Epidermal melanocyte (primary cell): Measurements from ENCODE around the gene RMDN2.

Experiments used
- DNase-seq: peaks from one replicate; pipeline ENCODE4 v3.0.0; 2011; ENCODE audit warnings: low spot score; ENCODE audit not compliant: insufficient read length

Gene RMDN2

DNA sequence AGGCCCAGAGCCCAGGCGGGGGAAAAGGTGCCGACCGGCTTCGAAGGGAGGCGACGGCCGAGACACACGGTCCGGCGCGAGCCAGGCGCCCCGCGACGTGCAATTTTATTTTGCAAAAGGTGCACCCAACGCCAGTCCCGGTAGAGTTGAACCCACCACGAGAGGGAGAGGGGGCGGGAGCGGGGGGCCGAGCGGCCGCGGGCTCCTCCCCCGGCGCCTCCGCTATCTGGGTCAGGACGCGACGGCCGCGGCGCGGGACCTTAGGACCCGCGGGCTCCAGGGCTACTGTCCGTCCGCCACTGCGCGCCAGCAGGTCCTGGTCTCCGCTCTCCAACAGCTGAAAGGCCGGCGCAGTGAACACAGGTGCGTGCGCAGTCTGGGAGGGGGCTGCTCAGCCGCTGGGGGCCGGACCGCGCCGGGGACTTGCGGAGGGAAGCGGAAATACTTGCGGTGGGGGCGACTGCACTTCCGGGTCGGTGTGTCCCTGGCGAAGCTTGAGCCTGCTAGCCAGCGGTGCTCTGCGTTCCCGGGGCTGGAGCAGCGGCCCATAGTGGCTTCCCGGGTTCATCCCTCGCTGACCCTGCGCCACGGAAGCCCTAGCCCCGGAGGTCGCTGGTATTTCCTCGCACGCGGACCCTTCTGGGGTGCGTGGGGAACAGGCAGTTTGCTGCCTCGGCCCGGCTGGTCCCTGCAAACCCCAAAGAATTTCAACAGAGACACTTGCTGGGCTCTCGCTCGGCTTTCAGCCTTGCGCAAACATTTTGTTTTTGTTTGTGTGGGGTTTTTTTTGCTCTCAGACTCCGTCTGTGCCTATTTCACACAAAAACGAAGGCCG is at the start of gene RMDN2:
Gene RMDN2 (plus strand): TSS at position 225 of the 835 bp plus-strand sequence. CDS start 3,991 bp downstream, outside the sequence.
- peak; percentile 57 for DNase-seq

DNA sequence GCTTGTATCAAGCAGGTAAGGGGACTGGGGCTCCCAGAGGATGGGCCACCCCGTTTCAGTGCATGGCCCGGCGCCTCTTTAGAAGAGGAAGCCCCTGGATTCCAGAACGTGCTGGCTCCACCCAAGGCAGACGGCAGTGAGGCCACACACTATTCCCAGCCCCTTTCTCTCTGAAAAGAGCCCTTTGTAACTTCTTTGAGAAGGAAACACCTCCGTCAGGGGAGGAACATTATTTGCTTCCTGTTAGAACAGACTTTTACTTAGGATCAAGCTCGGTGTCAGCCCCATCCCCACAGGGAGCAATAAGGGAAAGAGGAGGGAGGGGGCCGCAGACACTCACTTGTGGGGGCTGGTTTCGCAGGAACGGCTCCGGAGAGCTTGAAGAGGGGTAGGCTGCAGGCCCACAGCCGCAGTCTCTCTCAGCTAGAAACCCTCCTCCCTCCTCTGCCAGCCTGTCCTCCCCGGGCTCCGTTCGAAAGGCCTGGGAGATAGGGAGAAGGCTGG is 49.6 kb upstream of the RMDN2 start:
- no peak for DNase-seq

- no peak for DNase-seq
Observed at GRCh38 chr2:37876227-37876626, 48.9 kb upstream of the RMDN2 start.

- DNase-seq = peak; percentile 56
Observed at GRCh38 chr2:37877457-37878315, 47.4 kb upstream of the RMDN2 start.

DNA sequence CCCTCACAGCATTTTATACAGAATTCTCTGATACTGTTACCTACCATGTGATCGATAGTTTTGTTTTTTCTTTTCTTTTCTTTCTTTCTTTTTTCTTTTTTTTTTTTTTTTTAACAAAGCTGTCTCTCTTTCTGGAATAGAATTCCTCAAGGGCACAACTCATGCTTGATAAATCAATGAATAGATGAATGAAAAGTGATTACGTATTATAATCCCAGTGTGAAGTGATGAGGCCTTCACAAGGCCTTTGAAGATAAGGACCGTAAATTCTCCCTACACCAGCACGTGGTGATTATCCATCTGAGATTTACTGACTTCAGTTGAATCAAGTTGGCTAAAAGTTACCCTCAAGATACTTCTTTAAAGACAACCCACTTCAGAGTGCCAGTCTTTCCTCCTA is 46.6 kb upstream of the RMDN2 start:
- no peak for DNase-seq

DNA sequence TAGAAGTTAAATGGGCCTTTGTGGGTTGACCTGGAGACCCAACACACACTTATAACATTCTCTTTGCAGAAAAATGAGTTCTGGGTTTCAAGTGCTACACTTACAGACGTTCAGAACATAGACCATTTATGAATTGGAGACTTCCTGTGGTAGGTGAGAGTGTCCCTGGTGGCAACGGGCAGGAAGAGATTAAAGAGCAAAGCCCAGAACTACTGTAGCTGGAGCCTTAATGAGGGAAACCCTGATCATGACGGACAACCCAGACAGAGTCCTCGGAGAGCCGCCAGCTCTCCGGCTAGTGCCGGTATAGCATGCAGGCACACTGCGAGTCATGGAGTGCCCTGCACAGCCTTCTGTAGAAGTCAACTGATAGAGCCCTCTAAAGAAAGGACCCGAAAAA is 44.5 kb upstream of the RMDN2 start:
- no peak for DNase-seq

DNA sequence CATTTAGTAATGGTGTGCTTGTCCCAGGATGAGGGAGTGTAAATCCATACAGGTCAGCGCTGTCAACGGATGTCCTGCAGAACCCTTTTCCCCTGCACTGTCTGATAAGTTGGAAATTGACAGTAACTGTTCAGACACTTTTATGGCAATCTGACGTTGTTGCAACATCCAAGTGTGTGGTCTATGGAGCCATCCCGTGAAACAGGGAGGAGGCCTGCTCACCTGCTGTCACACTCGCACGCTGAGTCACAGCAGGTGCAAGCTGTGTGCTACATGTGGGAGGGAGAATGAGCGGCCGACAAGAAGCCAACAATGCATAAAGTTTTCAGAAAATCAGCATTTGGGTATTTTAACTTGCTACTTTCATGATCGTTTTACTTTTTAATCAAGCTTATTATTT is 43.7 kb upstream of the RMDN2 start:
- no peak for DNase-seq

GRCh38 chr2:37882036-37882435 is 43.1 kb upstream of the RMDN2 start:
- DNase-seq = no peak

- DNase-seq = no peak
Observed at GRCh38 chr2:37883518-37883917, 41.6 kb upstream of the RMDN2 start.

DNA sequence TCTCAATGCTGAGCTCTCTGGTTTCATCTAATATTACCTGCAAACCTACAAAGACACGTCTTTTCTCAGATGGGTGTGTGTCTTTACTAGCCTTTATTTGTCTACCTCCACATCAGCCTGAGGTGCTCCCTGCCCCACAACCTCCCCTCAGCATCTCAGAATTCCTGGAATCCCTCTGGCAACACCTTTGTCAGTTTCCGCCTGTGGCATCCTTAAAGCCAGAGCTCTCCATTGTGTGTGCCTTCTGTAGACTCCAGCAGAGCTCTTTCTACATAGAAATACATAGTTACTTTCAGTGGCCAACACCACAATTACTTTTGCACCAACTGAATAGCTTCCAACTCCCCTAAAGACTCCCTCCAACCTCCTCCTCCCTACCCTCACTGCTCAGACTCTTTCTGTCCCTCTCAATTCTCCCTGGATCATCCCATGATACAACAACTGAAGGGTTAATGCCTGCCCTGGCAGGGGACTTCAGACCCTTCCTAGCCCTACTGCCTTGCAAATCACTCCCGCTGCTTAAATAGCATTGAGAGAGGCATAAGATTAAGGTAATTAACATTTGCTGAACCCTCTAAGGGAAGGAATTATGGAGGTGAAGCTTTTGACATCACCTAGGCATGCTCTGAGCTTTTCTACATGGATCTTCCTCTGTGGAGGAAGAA is 39.6 kb upstream of the RMDN2 start:
- DNase-seq = no peak

DNA sequence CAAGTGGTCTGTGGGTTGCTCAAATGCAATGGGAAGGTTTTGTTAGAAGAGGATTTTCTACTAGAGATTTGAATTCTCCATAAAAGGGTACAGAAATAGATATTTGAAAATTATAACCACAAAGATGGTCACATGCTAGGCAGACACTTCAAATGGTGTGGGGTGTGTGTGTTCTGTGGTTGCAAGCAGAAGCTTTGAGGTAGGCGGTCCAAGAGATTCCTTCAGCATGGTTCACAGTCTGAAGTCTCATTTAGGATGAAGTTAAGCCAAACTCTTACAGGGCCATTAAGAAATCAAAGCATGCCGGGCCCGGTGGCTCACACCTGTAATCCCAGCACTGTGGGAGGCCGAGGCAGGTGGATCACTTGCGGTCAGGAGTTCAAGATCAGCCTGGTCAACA is 38.3 kb upstream of the RMDN2 start:
- no peak for DNase-seq

DNA sequence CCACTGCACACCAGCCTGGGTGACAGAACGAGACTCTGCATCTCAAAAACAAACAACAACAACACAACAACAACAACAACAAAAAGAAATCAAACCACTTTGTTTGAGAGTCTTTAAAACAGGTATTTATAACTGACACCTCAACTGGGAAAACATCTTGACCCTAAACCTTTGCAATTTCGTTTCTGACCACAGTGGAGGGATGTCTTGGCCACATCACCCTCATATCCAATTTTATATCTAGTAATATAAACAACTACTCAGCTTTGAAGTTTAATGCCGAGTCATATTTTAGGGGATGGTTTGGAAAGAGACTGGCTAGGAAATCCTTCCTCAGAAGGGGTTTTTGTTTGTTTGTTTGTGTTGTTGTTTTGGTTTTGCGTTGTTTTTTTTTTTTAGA is 37.8 kb upstream of the RMDN2 start:
- DNase-seq = no peak

GRCh38 chr2:37890893-37891495 is 34.1 kb upstream of the RMDN2 start:
- DNase-seq = peak; percentile 79

DNA sequence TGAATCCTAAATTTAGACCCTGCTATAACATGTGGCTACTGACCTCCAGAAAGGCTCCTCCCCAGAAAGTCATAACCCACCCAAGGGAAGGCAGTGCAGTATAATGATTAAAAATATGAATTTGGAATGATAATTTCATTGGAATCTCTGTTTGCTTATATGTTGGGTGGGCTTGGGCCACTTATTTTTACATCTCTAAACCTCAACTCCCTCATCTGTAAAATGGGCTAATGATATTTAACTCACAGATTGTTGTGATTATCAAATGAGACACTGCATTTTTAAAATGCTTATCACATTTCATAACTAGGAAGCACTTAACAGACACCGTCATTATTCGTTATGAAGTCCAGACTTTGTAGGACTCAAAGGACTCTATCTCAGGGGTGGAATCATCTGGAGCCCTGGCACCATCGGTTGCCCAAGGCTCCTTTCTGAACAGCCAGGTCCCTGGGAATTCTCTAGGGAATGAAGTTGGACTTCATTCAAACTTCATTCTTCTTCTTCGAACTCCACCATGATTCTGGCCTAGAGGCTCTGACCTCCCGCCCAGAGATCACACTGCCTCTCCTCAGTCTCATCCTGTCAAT is 33.1 kb upstream of the RMDN2 start:
- DNase-seq = no peak

- DNase-seq = no peak
Observed at GRCh38 chr2:37892436-37893114, 32.5 kb upstream of the RMDN2 start.

GRCh38 chr2:37893327-37893726 is 31.8 kb upstream of the RMDN2 start:
- no peak for DNase-seq

- DNase-seq = no peak
Observed at GRCh38 chr2:37894047-37894446, 31.0 kb upstream of the RMDN2 start.

DNA sequence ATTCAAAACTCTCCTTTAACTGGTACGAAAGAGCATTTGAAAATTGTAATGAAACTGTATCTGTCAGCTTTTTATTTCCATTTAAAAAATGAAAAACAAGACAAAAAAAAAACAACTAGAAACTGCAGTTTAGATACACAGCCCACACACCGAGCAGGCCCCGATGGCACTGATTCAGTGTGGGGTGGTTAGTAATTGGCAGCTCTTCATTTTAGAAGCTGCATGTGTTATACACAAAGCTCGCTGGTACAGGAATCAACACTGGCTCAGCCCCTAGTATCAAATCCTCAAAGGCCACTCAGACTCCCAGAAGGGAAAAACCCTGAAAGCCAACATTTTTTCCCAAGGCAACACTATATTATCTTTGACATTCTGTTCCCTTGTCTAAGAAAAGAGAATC is 30.5 kb upstream of the RMDN2 start:
- no peak for DNase-seq

DNA sequence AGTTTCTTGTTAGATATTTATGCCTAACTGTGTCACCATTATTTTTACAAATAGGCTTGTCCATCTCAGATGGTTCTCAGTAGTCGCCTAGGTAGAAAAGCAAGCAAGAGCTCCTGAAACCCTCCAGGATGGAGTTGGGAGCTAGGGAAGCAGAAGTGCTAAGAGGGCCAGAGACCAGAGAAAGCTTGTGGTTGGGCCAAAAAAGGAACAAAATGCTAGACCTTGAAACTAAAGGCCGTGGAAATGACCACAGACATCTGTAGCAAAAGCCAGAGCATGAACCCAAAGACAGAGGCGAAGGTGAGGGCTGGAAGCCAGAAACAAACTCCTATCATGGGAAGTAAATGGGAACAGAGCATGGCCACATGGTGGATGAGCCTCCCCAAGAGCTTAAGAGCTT is 29.9 kb upstream of the RMDN2 start:
- DNase-seq = no peak

DNA sequence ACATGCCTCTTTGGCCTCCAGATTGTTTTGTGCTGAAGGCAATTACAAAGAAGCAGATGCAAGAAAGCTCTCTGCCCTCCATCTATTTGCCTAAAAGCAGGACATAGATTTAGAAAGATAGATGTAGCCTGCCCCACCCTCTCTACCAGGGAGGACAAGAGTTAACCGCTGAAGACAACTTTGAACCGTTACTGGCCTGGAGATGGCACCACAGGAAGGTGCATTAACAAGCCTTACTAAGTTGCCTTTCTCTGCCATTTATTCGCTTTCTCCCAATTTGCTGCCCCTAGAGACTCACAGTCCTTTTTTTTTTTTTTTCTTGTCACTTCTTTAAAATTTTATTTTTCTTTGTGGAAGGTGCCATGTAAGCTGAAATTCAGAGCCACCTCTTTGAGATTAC is 28.8 kb upstream of the RMDN2 start:
- DNase-seq = no peak
